Measurements from ENCODE around the gene GNG13.
A peak's percentile ranks its signal among the peaks of the same experiment; 100 is the strongest.

Gene GNG13

GRCh38 chr16:785563-786535 is 14.7 kb downstream of the GNG13 start (continued):
- TF ChIP-seq, protein P1, sequence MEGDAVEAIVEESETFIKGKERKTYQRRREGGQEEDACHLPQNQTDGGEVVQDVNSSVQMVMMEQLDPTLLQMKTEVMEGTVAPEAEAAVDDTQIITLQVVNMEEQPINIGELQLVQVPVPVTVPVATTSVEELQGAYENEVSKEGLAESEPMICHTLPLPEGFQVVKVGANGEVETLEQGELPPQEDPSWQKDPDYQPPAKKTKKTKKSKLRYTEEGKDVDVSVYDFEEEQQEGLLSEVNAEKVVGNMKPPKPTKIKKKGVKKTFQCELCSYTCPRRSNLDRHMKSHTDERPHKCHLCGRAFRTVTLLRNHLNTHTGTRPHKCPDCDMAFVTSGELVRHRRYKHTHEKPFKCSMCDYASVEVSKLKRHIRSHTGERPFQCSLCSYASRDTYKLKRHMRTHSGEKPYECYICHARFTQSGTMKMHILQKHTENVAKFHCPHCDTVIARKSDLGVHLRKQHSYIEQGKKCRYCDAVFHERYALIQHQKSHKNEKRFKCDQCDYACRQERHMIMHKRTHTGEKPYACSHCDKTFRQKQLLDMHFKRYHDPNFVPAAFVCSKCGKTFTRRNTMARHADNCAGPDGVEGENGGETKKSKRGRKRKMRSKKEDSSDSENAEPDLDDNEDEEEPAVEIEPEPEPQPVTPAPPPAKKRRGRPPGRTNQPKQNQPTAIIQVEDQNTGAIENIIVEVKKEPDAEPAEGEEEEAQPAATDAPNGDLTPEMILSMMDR (tag by site-specific recombination; IDR thresholded peaks at IDR 0.05), result peak; percentile 79
- TF ChIP-seq ZNF2 (tag by site-specific recombination; IDR thresholded peaks at IDR 0.05) (peak; percentile 73; the same call in 1 of the 2 replicates), ZNF324 (tag by site-specific recombination; IDR thresholded peaks at IDR 0.05) (no peak), ZNF529 (tag by site-specific recombination; IDR thresholded peaks at IDR 0.05; ENCODE audit: insufficient replicate concordance) (no peak), GLIS1 (tag by site-specific recombination; IDR thresholded peaks at IDR 0.05) (no peak), ZNF600 (tag by site-specific recombination; IDR thresholded peaks at IDR 0.05) (no peak), ZNF174 (tag by site-specific recombination; IDR thresholded peaks at IDR 0.05) (no peak), ZNF510 (tag by site-specific recombination; IDR thresholded peaks at IDR 0.05; ENCODE audit: insufficient replicate concordance) (no peak), TCF7L2 (IDR thresholded peaks at IDR 0.05; ENCODE audit: borderline replicate concordance, low read depth, low read length) (no peak), ZNF155 (tag by site-specific recombination; IDR thresholded peaks at IDR 0.05) (no peak), ZBTB1 (tag by site-specific recombination; IDR thresholded peaks at IDR 0.05) (no peak), ZNF121 (tag by site-specific recombination; IDR thresholded peaks at IDR 0.05) (no peak), ZNF19 (tag by site-specific recombination; IDR thresholded peaks at IDR 0.05; ENCODE audit: low read depth) (no peak), ZNF280C (tag by site-specific recombination; IDR thresholded peaks at IDR 0.05) (no peak), GLI2 (tag by site-specific recombination; IDR thresholded peaks at IDR 0.05; ENCODE audit: borderline replicate concordance, low read depth) (no peak), ZSCAN23 (tag by site-specific recombination; IDR thresholded peaks at IDR 0.05) (no peak), ZNF645 (tag by site-specific recombination; IDR thresholded peaks at IDR 0.05) (no peak), ZNF548 (tag by site-specific recombination; IDR thresholded peaks at IDR 0.05) (no peak), ZNF768 (tag by site-specific recombination; IDR thresholded peaks at IDR 0.05) (no peak), HOXA7 (CRISPR knock-in tag; IDR thresholded peaks at IDR 0.05; ENCODE audit: borderline replicate concordance) (no peak), ZNF146 (tag by site-specific recombination; IDR thresholded peaks at IDR 0.05) (no peak), ZNF133 (tag by site-specific recombination; IDR thresholded peaks at IDR 0.05) (no peak), ZNF214 (tag by site-specific recombination; IDR thresholded peaks at IDR 0.05; ENCODE audit: borderline replicate concordance) (no peak)
- TF ChIP-seq, protein P2, sequence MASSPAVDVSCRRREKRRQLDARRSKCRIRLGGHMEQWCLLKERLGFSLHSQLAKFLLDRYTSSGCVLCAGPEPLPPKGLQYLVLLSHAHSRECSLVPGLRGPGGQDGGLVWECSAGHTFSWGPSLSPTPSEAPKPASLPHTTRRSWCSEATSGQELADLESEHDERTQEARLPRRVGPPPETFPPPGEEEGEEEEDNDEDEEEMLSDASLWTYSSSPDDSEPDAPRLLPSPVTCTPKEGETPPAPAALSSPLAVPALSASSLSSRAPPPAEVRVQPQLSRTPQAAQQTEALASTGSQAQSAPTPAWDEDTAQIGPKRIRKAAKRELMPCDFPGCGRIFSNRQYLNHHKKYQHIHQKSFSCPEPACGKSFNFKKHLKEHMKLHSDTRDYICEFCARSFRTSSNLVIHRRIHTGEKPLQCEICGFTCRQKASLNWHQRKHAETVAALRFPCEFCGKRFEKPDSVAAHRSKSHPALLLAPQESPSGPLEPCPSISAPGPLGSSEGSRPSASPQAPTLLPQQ (tag by site-specific recombination; IDR thresholded peaks at IDR 0.05), result 0 out of 2 replicates have a peak, but pooled peaks have one; percentile 15
- TF ChIP-seq, protein P3, sequence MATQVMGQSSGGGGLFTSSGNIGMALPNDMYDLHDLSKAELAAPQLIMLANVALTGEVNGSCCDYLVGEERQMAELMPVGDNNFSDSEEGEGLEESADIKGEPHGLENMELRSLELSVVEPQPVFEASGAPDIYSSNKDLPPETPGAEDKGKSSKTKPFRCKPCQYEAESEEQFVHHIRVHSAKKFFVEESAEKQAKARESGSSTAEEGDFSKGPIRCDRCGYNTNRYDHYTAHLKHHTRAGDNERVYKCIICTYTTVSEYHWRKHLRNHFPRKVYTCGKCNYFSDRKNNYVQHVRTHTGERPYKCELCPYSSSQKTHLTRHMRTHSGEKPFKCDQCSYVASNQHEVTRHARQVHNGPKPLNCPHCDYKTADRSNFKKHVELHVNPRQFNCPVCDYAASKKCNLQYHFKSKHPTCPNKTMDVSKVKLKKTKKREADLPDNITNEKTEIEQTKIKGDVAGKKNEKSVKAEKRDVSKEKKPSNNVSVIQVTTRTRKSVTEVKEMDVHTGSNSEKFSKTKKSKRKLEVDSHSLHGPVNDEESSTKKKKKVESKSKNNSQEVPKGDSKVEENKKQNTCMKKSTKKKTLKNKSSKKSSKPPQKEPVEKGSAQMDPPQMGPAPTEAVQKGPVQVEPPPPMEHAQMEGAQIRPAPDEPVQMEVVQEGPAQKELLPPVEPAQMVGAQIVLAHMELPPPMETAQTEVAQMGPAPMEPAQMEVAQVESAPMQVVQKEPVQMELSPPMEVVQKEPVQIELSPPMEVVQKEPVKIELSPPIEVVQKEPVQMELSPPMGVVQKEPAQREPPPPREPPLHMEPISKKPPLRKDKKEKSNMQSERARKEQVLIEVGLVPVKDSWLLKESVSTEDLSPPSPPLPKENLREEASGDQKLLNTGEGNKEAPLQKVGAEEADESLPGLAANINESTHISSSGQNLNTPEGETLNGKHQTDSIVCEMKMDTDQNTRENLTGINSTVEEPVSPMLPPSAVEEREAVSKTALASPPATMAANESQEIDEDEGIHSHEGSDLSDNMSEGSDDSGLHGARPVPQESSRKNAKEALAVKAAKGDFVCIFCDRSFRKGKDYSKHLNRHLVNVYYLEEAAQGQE (tag by site-specific recombination; IDR thresholded peaks at IDR 0.05), result no peak
- TF ChIP-seq, protein P4, sequence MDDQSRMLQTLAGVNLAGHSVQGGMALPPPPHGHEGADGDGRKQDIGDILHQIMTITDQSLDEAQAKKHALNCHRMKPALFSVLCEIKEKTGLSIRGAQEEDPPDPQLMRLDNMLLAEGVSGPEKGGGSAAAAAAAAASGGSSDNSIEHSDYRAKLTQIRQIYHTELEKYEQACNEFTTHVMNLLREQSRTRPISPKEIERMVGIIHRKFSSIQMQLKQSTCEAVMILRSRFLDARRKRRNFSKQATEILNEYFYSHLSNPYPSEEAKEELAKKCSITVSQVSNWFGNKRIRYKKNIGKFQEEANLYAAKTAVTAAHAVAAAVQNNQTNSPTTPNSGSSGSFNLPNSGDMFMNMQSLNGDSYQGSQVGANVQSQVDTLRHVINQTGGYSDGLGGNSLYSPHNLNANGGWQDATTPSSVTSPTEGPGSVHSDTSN (CRISPR knock-in tag; IDR thresholded peaks at IDR 0.05), result no peak
- TF ChIP-seq, protein P5, sequence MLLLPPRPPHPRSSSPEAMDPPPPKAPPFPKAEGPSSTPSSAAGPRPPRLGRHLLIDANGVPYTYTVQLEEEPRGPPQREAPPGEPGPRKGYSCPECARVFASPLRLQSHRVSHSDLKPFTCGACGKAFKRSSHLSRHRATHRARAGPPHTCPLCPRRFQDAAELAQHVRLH (tag by site-specific recombination; IDR thresholded peaks at IDR 0.05), result 0 out of 2 replicates have a peak, but pooled peaks have one; percentile 46

Data from HEK293 (cell line).